GM19035 (cell line): ENCODE results near the gene JAZF1.
"Not testable (repeated sequence)": the region's sequence is repeated elsewhere in the genome, so short reads cannot be mapped to it uniquely, and the experiment has no call there.

Experiments used
- ATAC-seq: cut with Tn5 transposase; IDR thresholded peaks from one replicate; pipeline ENCODE4 v1.9.1; 2021; ENCODE audit not compliant: unreplicated experiment

Gene JAZF1

DNA sequence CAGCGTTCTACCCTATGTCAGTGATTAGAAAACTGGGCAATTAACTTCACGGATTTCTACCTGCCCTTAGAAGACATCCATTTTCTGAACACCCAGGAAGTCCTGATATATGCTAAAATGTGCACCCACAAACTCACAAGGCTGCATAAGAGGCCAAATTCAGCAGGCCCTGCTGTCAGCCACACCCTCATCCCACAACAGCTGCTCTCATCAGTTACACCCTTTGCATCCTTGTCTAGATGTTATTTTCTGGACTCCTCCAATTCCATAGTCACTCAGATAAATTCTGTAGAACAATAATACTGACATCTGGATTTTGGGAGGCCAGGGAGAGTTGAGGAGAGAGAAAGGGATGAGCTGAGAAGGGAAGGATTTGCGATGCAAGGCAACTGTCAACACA is 231.7 kb downstream of the JAZF1 start:
- ATAC-seq = no peak

DNA sequence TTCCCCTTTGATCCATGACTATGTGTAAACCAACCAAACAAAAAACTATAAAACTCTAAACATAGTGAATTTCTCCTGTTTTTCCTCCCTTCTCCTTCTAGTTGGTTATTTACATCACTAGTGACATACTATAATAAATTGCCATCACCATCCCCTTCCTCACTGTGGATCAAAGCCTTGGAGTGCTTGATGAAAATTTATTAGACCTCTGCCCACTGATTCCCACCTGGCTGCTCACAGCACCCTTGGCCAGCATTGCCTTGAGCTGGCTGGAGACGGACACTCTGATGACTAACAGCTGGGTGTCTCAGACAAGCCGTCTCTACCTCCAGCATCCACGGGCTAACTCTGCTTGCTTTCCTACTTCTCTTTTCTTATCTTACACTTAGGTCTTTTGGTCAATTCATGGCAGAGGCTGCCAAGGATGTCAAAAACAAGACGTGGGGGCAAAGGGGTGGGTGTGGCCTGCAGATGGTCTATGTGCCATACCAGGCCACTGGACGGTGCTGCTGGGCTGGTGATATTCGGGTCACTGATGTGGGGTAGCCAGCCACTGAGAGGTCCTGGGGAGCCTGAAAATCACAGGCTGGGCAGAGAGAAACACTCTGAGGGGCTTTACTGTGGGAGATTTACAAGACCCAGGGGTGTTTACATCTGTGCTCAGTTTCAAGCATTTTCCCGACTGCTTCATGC is 232.9 kb downstream of the JAZF1 start:
- no peak for ATAC-seq

DNA sequence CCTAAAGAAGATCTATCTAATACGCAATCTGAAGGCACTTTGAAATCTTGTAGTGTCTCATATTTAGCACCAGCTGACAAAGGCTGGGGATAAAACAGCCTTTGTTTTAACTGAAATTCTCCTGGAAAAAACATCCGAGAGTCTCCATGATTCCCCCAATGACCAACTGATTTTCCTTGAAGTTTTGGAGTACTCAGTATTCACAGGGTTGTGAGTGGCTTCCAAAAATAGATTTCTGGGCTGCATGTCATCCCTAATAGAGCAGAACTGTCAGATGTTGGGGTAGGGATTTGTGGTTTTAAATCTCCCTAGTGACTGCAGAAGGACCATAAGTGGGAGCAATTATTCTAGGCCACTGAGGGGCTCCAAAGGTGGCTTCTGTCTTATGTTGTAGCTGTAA is 234.2 kb downstream of the JAZF1 start:
- no peak for ATAC-seq

DNA sequence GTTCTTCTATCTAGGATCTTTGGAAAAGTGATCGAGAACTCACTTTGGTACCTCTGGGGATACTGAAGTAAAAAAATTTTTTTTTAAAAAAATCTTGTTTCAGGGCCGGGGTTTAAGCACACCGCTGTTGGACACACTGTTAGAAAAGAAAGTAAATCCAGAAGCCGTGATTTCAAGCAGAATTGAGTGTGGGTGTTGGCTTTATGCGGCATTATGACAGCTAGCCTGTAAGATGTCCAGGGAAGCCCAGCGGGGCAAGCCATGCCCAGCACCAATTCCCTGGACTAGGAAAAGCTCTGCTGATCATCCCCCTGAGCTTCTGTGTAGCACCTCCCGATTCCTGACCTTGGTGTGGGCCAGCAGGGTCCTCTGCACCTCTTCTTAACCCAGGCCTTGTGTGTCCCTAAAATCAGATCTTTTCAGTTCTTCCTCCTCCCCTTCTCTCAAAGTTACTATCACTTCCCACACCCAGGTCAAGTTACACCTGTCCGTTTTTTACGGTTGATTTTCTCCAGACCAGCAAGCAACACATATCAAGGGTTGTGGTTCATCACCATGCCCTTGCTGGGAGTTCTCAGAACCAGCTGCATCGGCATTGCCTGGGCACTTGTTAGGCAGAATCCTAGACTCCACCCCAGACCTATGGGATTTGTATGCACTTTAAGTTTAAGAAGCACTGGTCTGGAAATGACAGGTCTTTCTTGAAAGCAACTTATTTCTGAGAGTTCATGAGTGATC is 235.4 kb downstream of the JAZF1 start:
- no peak for ATAC-seq

- no peak for ATAC-seq
These were observed 236.0 kb downstream of the JAZF1 start for GRCh38 chr7:27944643-27945042.

DNA sequence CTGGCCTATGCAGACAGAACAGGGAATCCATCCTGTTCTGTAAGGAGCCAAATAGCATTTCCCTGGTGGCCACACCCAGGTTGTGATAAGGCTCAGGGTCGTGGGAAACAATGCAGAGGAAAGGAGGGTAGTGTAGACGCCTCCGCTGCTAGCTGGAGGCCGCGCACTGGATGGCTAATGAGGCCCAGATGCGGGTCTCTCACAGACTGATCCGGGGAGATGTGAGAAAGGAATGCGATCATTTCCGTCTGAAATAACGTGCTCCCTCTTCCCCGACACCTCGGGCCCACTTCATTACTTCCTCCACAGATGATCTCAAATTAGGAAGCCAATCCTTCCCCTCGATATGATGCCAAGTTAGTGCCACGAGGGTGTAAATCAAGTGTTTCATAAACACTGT is 237.4 kb downstream of the JAZF1 start:
- no peak for ATAC-seq

- ATAC-seq = no peak
These were observed 237.9 kb downstream of the JAZF1 start for GRCh38 chr7:27942711-27943110.

- ATAC-seq = no peak
These were observed 239.1 kb downstream of the JAZF1 start for GRCh38 chr7:27941522-27941921.

GRCh38 chr7:27940341-27940740 is 240.3 kb downstream of the JAZF1 start:
- no peak for ATAC-seq

GRCh38 chr7:27939893-27940292 is 240.7 kb downstream of the JAZF1 start:
- ATAC-seq = no peak

- no peak for ATAC-seq
These were observed 243.9 kb downstream of the JAZF1 start for GRCh38 chr7:27936768-27937102.

- no peak for ATAC-seq
These were observed 244.4 kb downstream of the JAZF1 start for GRCh38 chr7:27936047-27936767.

DNA sequence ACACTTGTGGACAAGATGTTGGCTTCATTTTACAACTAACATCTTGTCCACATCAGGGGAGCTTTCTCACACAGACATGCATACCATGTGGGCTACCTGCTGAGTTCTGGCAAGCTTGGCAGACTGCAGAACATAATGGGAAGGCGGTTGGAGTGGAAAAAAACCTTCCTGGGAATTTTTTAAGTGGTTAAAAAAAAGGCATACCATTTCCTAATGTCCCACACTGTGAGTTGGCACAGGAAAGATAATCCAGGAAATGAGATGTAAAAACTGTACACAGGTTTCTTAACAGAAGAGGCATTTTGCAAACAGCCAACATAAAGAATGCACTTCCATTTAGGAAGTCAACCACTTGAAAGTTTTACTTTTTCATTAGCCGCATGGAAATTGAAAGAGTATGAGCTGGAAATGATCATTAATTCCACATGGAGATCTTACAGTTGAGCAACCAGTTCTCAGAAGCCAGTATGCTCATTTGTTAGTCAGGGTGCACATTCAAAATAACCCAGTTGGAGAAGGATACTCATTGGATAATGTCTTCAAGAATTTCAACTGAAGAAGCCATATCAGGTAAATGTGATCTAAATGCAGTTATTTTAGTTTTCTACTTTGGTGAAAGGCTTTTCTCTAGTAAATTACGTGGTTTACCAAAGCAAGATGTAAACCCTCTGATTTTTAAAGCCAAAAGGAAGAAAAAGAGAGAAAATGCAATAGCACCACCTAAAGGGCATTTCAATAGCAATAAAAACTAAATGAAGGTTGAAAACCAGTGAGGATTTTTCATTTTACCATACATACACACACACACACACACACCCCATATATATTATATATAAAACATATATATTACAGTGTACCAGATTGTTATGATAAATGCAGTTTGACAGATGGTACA is 246.7 kb downstream of the JAZF1 start:
- no peak for ATAC-seq

GRCh38 chr7:27930910-27931476 is 249.6 kb downstream of the JAZF1 start:
- ATAC-seq = no peak

GRCh38 chr7:27929127-27929526 is 251.5 kb downstream of the JAZF1 start:
- ATAC-seq = no peak

- no peak for ATAC-seq
These were observed 252.6 kb downstream of the JAZF1 start for GRCh38 chr7:27928001-27928400.

- ATAC-seq = no peak
These were observed 254.9 kb downstream of the JAZF1 start for GRCh38 chr7:27925573-27926201.

DNA sequence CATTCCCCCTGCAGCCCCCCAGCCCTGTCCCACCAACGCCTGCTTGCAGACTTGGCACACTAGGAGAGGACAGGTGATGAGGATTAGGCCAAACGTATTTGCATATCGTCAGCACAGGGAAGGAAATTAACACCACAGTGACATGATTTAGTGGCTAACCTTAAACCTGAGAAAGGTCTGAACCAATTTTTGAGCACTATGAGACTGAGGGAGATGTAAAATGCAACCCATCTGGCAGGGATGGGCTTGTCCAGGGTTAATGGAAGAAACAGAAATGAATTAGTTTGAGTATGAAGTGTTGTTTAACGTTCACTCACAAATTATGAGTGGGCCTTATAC is 257.0 kb downstream of the JAZF1 start:
- ATAC-seq = no peak

DNA sequence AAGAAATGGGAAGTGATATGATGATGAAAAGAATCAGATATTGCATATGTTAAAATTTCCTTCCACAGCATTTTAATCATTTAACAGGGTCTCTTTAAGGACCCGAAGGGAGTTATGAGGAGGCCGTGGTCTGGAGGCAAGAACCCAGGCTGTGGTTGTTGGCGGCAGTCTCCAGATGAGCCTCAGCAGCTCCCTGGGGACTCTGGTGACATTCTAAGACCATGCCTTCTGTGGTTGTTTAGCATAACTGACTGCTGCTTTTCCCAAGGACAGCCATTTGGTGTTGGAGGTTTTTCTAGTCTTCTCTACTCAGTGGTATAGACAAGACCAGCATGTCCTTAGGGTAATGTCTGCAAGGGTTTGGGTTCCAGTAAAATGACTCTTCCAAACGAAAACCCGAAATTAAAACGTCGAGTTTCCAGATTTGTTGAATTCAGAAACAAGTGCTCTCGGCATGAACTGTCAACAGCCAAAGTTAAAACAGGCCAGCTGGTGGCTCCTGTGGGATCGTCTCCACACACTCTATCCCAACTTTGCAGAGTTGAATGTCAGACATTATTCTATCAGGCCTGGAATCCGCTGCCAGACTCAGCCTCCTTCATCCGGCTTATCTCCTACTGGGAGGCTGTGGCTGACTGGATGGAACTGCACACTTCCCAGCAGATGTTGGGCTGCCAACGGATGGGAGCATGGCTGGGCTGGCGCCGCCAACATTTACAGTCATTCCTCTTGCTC is 257.5 kb downstream of the JAZF1 start:
- no peak for ATAC-seq

DNA sequence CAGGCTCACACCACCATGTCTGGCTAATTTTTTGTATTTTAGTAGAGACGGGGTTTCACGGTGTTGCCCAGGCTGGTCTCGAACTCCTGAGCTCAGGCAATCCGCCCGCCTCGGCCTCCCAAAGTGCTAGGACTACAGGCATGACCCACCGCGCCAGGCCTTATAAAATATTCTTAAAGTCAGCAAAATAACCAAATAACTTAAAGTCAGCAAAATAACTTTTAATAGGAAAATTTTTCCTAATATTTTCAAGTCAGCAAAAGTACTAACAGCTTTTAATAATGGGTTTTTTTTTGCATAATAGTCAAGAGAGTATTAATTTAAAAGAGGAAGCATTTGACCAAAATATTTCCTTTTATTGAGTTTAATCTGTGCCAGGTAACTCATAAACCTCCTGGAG is 258.2 kb downstream of the JAZF1 start:
- not testable (repeated sequence) for ATAC-seq
